Measurements from ENCODE around the gene ADCY1.

- TF ChIP-seq CTCF (IDR thresholded peaks at IDR 0.05), result no peak
- TF ChIP-seq POLR2A (IDR thresholded peaks at IDR 0.05), result no peak
Observed at GRCh38 chr7:45682358-45682735, 108.2 kb downstream of the ADCY1 start.

All from esophagus squamous epithelium (tissue), 4 donors.